H9 (cell line): ENCODE data around the gene KLC1. TPM values are rescaled to one million over a fixed set of nuclear protein-coding genes. Genes with fewer than 3 reads are reported as not detected.

Experiments
- DNase-seq: peaks from one replicate; pipeline ENCODE4 v3.0.0-alpha.2; 2017
- H2AFZ ChIP-seq: one replicate; pipeline ENCODE4 v1.6.1; 2013; ENCODE audit warnings: mild to moderate bottlenecking, low read length, control low read depth, moderate library complexity
- H2AK5ac ChIP-seq: 2 replicates; pipeline ENCODE4 v1.6.1; 2013; ENCODE audit warnings: low read length, control low read depth, mixed read lengths; ENCODE audit not compliant: insufficient read length
- H2BK120ac ChIP-seq: one replicate; pipeline ENCODE4 v1.6.1; 2013; ENCODE audit warnings: low read depth, mild to moderate bottlenecking, low read length, control low read depth, inconsistent platforms; ENCODE audit not compliant: poor library complexity, severe bottlenecking
- H2BK12ac ChIP-seq: 2 replicates; pipeline ENCODE4 v1.6.1; 2013; ENCODE audit warnings: low read length, control low read depth, mixed read lengths, low read depth; ENCODE audit not compliant: insufficient read length
- H2BK15ac ChIP-seq: 2 replicates; pipeline ENCODE4 v1.6.1; 2013; ENCODE audit warnings: low read depth, low read length, control low read depth
- H2BK20ac ChIP-seq: one replicate; pipeline ENCODE4 v1.6.1; 2013; ENCODE audit warnings: low read depth, mild to moderate bottlenecking, low read length, control low read depth, inconsistent platforms; ENCODE audit not compliant: poor library complexity, severe bottlenecking
- H2BK5ac ChIP-seq: 2 replicates; pipeline ENCODE4 v1.6.1; 2013; ENCODE audit warnings: low read length, control low read depth, mixed read lengths; ENCODE audit not compliant: insufficient read length
- H3K14ac ChIP-seq: 2 replicates; pipeline ENCODE4 v1.6.1; 2013; ENCODE audit warnings: low read length, control low read depth; ENCODE audit not compliant: insufficient read depth
- H3K18ac ChIP-seq: 2 replicates; pipeline ENCODE4 v1.6.1; 2013; ENCODE audit warnings: low read depth, mild to moderate bottlenecking, mixed read lengths, low read length, control low read depth; ENCODE audit not compliant: insufficient read length
- H3K23ac ChIP-seq: 2 replicates; pipeline ENCODE4 v1.6.1; 2013; ENCODE audit warnings: low read length, control low read depth, mixed read lengths, low read depth; ENCODE audit not compliant: insufficient read length
- H3K23me2 ChIP-seq: 2 replicates; pipeline ENCODE4 v1.6.1; 2013; ENCODE audit warnings: low read depth, mild to moderate bottlenecking, mixed read lengths, low read length, control low read depth; ENCODE audit not compliant: insufficient read length, poor library complexity, severe bottlenecking
- H3K27ac ChIP-seq: 2 replicates; pipeline ENCODE4 v1.5.1; 2013; ENCODE audit warnings: low read length, control low read depth, mixed read lengths, low read depth; ENCODE audit not compliant: insufficient read length
- H3K27me3 ChIP-seq: 2 replicates; pipeline ENCODE4 v1.6.1; 2013; ENCODE audit warnings: low read length, control low read depth, inconsistent platforms; ENCODE audit not compliant: insufficient read depth
- H3K4ac ChIP-seq: 2 replicates; pipeline ENCODE4 v1.6.1; 2013; ENCODE audit warnings: low read depth, mild to moderate bottlenecking, control low read depth, inconsistent platforms, low read length, moderate library complexity
- H3K4me1 ChIP-seq: 2 replicates; pipeline ENCODE4 v1.6.1; 2013; ENCODE audit warnings: low read length, control low read depth, inconsistent platforms; ENCODE audit not compliant: insufficient read depth
- H3K4me2 ChIP-seq: 2 replicates; pipeline ENCODE4 v1.6.1; 2013; ENCODE audit warnings: low read length, control low read depth, mixed read lengths; ENCODE audit not compliant: insufficient read length, insufficient read depth
- H3K56ac ChIP-seq: 2 replicates; pipeline ENCODE4 v1.6.1; 2013; ENCODE audit warnings: low read depth, mild to moderate bottlenecking, mixed read lengths, low read length, control low read depth; ENCODE audit not compliant: insufficient read length
- H3K79me1 ChIP-seq: 2 replicates; pipeline ENCODE4 v1.6.1; 2013; ENCODE audit warnings: low read depth, mild to moderate bottlenecking, moderate library complexity, low read length, control low read depth, inconsistent platforms; ENCODE audit not compliant: insufficient read depth, poor library complexity, severe bottlenecking
- H3K79me2 ChIP-seq: 2 replicates; pipeline ENCODE4 v1.6.1; 2013; ENCODE audit warnings: low read length, control low read depth, inconsistent platforms; ENCODE audit not compliant: insufficient read depth
- H3K9ac ChIP-seq: 2 replicates; pipeline ENCODE4 v1.6.1; 2013; ENCODE audit warnings: low read length, control low read depth, mixed read lengths; ENCODE audit not compliant: insufficient read length; ENCODE audit errors: extremely low read depth
- H3K9me3 ChIP-seq: one replicate; pipeline ENCODE4 v1.6.1; 2013; ENCODE audit warnings: low read depth, low read length, inconsistent platforms; ENCODE audit not compliant: control insufficient read depth
- H3T11ph ChIP-seq: one replicate; pipeline ENCODE4 v1.6.1; 2013; ENCODE audit warnings: mild to moderate bottlenecking, low read length, control low read depth, inconsistent platforms
- H4K20me1 ChIP-seq: one replicate; pipeline ENCODE4 v1.6.1; 2013; ENCODE audit not compliant: control insufficient read depth, insufficient read length, insufficient read depth
- H4K5ac ChIP-seq: 2 replicates; pipeline ENCODE4 v1.6.1; 2013; ENCODE audit warnings: low read depth, mild to moderate bottlenecking, mixed read lengths, low read length, control low read depth; ENCODE audit not compliant: insufficient read length
- H4K8ac ChIP-seq: replicated peaks from 2 replicates; pipeline ENCODE4 v1.6.1; 2013; ENCODE audit warnings: low read length, control low read depth, mixed read lengths, low read depth; ENCODE audit not compliant: insufficient read length
- H4K91ac ChIP-seq: 2 replicates; pipeline ENCODE4 v1.6.1; 2013; ENCODE audit warnings: low read depth, mild to moderate bottlenecking, moderate library complexity, mixed read lengths, low read length, control low read depth; ENCODE audit not compliant: insufficient read length
- H3K27ac Mint-ChIP-seq, 3 experiments: 2 replicates in 2 of 3; 3 replicates in 1 of 3; pipeline ENCODE4 v1.8.0; 2020 to 2021; ENCODE audit warnings: mixed read lengths in 3 of 3, mild to moderate bottlenecking in 1 of 3, moderate library complexity in 1 of 3
- H3K27me3 Mint-ChIP-seq: 2 replicates; pipeline ENCODE4 v1.8.0; 2021; ENCODE audit warnings: low read depth, mild to moderate bottlenecking, moderate library complexity, mixed read lengths
- H3K36me3 Mint-ChIP-seq, 3 experiments: 2 replicates in 2 of 3; 3 replicates in 1 of 3; pipeline ENCODE4 v1.8.0; 2020 to 2021; ENCODE audit warnings: low read depth in 3 of 3, mixed read lengths in 3 of 3; ENCODE audit not compliant: insufficient read depth in 1 of 3
- H3K4me1 Mint-ChIP-seq, 2 experiments: 2 replicates each; pipeline ENCODE4 v1.8.0; 2020; ENCODE audit warnings: mixed read lengths in 2 of 2
- H3K4me3 Mint-ChIP-seq, 2 experiments: 2 replicates in 1 of 2; 3 replicates in 1 of 2; pipeline ENCODE4 v1.8.0; 2020 to 2021; ENCODE audit warnings: mild to moderate bottlenecking in 2 of 2, mixed read lengths in 2 of 2, moderate library complexity in 1 of 2
- H3K9me3 Mint-ChIP-seq, 2 experiments: 2 replicates in 1 of 2; 3 replicates in 1 of 2; pipeline ENCODE4 v1.8.0; 2020; ENCODE audit warnings: mild to moderate bottlenecking in 2 of 2, mixed read lengths in 2 of 2, moderate library complexity in 1 of 2
- CTCF ChIP-seq: fragments of 200-600 bp; sonication (generic); conservative IDR thresholded peaks from 3 replicates; pipeline ENCODE4 v1.8.0; 2021; ENCODE audit warnings: antibody characterized with exemption, mild to moderate bottlenecking
- WGBS: extraction: QIAGEN DNeasy Blood & Tissue Kit; methylation state at CpG from one replicate; pipeline ENCODE4 v1.1.7; 2013; ENCODE audit warnings: missing lambda C conversion rate, low lambda C conversion rate, mixed read lengths; ENCODE audit not compliant: insufficient read length; ENCODE audit errors: extremely low coverage; 5-methylcytosine and 5-hydroxymethylcytosine counted together
- total RNA-seq: library from RNA; stranded (reverse); gene quantifications from 2 replicates; pipeline ENCODE4 v1.2.1, GENCODE V29; 2021

KLC1 gene
- total RNA-seq, 1 experiment from 2014 or later: 143 TPM

- no peak for TF ChIP-seq CTCF
- H3K4ac ChIP-seq: no peak overlapping the region
- no peaks in the 10 kb centered on the region for H3K79me2 ChIP-seq
- H2BK12ac ChIP-seq: no peak overlapping the region
- H3K9ac ChIP-seq: no peak overlapping the region
- H3K27me3 Mint-ChIP-seq: no peaks in the 10 kb centered on the region
- no peak overlapping the region for H2AK5ac ChIP-seq
- H3K23me2 ChIP-seq: no peaks in the 10 kb centered on the region
- H3K27me3 ChIP-seq: no peaks in the 10 kb centered on the region; the same call in 1 of the 2 replicates
- no peak overlapping the region for H2BK120ac ChIP-seq
- H3K18ac ChIP-seq: no peak overlapping the region
- no peak overlapping the region for H3K27ac Mint-ChIP-seq
- H3K27ac ChIP-seq: no peak overlapping the region
- no peak for DNase-seq
- H4K91ac ChIP-seq: no peak overlapping the region
- H3K56ac ChIP-seq: no peak overlapping the region
- no peak overlapping the region for H3K4me3 Mint-ChIP-seq
- no peaks in the 10 kb centered on the region for H3K9me3 ChIP-seq
- H2BK15ac ChIP-seq: no peak overlapping the region
- H2BK20ac ChIP-seq: no peak overlapping the region
- no peak overlapping the region for H4K5ac ChIP-seq
- no peaks in the 10 kb centered on the region for H4K20me1 ChIP-seq
- H3K14ac ChIP-seq: no peak overlapping the region
- H3K79me1 ChIP-seq: no peaks in the 10 kb centered on the region
- no peak overlapping the region for H2BK5ac ChIP-seq
- WGBS: no CpG with 5 or more reads among the region's 5 CpGs
- H3K4me1 ChIP-seq: peaks cover 6% of the 10 kb centered on the region; the same call in 1 of the 2 replicates
- H4K8ac ChIP-seq: no peak overlapping the region
- no peak overlapping the region for H3T11ph ChIP-seq
- peaks cover 9 to 13% of the 10 kb centered on the region in 2 experiments for H3K4me1 Mint-ChIP-seq
- H2AFZ ChIP-seq: no peak overlapping the region
- no peak overlapping the region for H3K4me2 ChIP-seq
- H3K9me3 Mint-ChIP-seq: no peaks in the 10 kb centered on the region
- peaks cover 0 to 5% (median 4%) of the 10 kb centered on the region in 3 experiments; a peak in 6 of 7 replicates for H3K36me3 Mint-ChIP-seq
- no peak overlapping the region for H3K23ac ChIP-seq
These were observed 116.4 kb downstream of the KLC1 start for GRCh38 chr14:103745424-103745823.
